8988T (cell line): ENCODE measurements around the gene NTN1.

Source experiments
- DNase-seq: peaks from one replicate; pipeline ENCODE4 v3.0.0; 2011

Gene NTN1

GRCh38 chr17:9291912-9292560 is 270.7 kb downstream of the NTN1 start:
- no peak for DNase-seq

- no peak for DNase-seq
Measured at GRCh38 chr17:9292561-9292941, 271.2 kb downstream of the NTN1 start.
